ENCODE data around the gene CCDC167. TPM values are rescaled to one million over a fixed set of nuclear protein-coding genes. Genes with fewer than 3 reads are reported as not detected.

CCDC167 gene
- total RNA-seq, 1 experiment from 2014 or later: 31.9 TPM

GRCh38 chr6:37435816-37436215, 63.9 kb downstream of the CCDC167 start:
- H3K36me3 Mint-ChIP-seq (ENCODE audit: insufficient read depth in 1 of 3, low read depth in 3 of 3): peaks cover 3 to 23% (median 15%) of the 10 kb centered on the region in 3 experiments; a peak in 5 of 7 replicates
- no CpG with 5 or more reads among the region's 5 CpGs for WGBS (ENCODE audit: extremely low coverage, insufficient read length, low lambda C conversion rate)
- H3K79me1 ChIP-seq (ENCODE audit: insufficient read depth, low read depth, low read length, poor library complexity, severe bottlenecking): peaks cover 3% of the 10 kb centered on the region
- peaks cover 9% of the 10 kb centered on the region for H3K23me2 ChIP-seq (ENCODE audit: insufficient read length, low read depth, low read length, poor library complexity, severe bottlenecking)
- no peak overlapping the region for H3K9ac ChIP-seq (ENCODE audit: extremely low read depth, insufficient read length, low read length)
- no peaks in the 10 kb centered on the region for H3K4me1 ChIP-seq (ENCODE audit: insufficient read depth, low read length)
- no peak overlapping the region for H2BK15ac ChIP-seq (ENCODE audit: low read depth, low read length)
- H4K91ac ChIP-seq (ENCODE audit: insufficient read length, low read depth, low read length): no peak overlapping the region
- H3K14ac ChIP-seq (ENCODE audit: insufficient read depth, low read length): no peak overlapping the region
- no peak overlapping the region for H3K4me3 Mint-ChIP-seq
- no peak overlapping the region for H3K27ac Mint-ChIP-seq
- H3T11ph ChIP-seq (ENCODE audit: low read length): no peak overlapping the region
- no peak overlapping the region for H4K8ac ChIP-seq (replicated peaks; ENCODE audit: insufficient read length, low read depth, low read length)
- no peak overlapping the region for H3K18ac ChIP-seq (ENCODE audit: insufficient read length, low read depth, low read length)
- H3K9me3 ChIP-seq (ENCODE audit: control insufficient read depth, low read depth, low read length): no peaks in the 10 kb centered on the region
- no peak for DNase-seq
- no peak overlapping the region for H2BK120ac ChIP-seq (ENCODE audit: low read depth, low read length, poor library complexity, severe bottlenecking)
- H3K4me1 Mint-ChIP-seq: peaks cover 17 to 19% of the 10 kb centered on the region in 2 experiments
- no peak overlapping the region for H4K5ac ChIP-seq (ENCODE audit: insufficient read length, low read depth, low read length)
- no peaks in the 10 kb centered on the region; a peak in 1 of 5 replicates for H3K9me3 Mint-ChIP-seq
- H2AFZ ChIP-seq (ENCODE audit: low read length): no peak overlapping the region
- no peak overlapping the region for H2BK5ac ChIP-seq (ENCODE audit: insufficient read length, low read length)
- H2AK5ac ChIP-seq (ENCODE audit: insufficient read length, low read length): no peak overlapping the region
- H3K4ac ChIP-seq (ENCODE audit: low read depth, low read length): no peak overlapping the region
- TF ChIP-seq CTCF (conservative IDR thresholded peaks at IDR 0.05): no peak
- H3K56ac ChIP-seq (ENCODE audit: insufficient read length, low read depth, low read length): no peak overlapping the region
- H3K27ac ChIP-seq (ENCODE audit: insufficient read length, low read depth, low read length): no peak overlapping the region
- H3K27me3 ChIP-seq (ENCODE audit: insufficient read depth, low read length): no peaks in the 10 kb centered on the region
- no peaks in the 10 kb centered on the region for H4K20me1 ChIP-seq (ENCODE audit: control insufficient read depth, insufficient read depth, insufficient read length)
- H3K23ac ChIP-seq (ENCODE audit: insufficient read length, low read depth, low read length): no peak overlapping the region
- no peaks in the 10 kb centered on the region for H3K27me3 Mint-ChIP-seq (ENCODE audit: low read depth)
- H3K4me2 ChIP-seq (ENCODE audit: insufficient read depth, insufficient read length, low read length): no peak overlapping the region
- H3K79me2 ChIP-seq (ENCODE audit: insufficient read depth, low read length): peaks cover 2% of the 10 kb centered on the region; the same call in 1 of the 2 replicates
- H2BK20ac ChIP-seq (ENCODE audit: low read depth, low read length, poor library complexity, severe bottlenecking): no peak overlapping the region
- no peak overlapping the region for H2BK12ac ChIP-seq (ENCODE audit: insufficient read length, low read depth, low read length)
